HCT116 (cell line): ENCODE results near the gene TRIM5. TPM values are rescaled to one million over a fixed set of nuclear protein-coding genes. Genes with fewer than 3 reads are reported as not detected.

Source experiments
- ATAC-seq: fragments of 200-7000 bp; cut with Tn5 transposase; 2 replicates; pipeline ENCODE4 v1.9.1; 2020; ENCODE audit warnings: mild to moderate bottlenecking, moderate library complexity
- BruUV-seq: library from RNA; stranded (reverse); fragments of 400-500 nt; replicated peaks from 2 replicates; lab custom pipeline; 2021; lab: Mats Ljungman, UMichigan
- CTCF ChIA-PET: fragments of 300-600 bp; sonication (Branson Sonifier 250); formaldehyde crosslinking; loops from one replicate; lab custom pipeline; 2021; ENCODE audit warnings: antibody characterized with exemption; lab: Charles Lee
- POLR2A ChIA-PET: fragments of 300-600, 350-600 bp; sonication (Branson Sonifier 250); formaldehyde crosslinking; loops from one replicate; lab custom pipeline; 2021; ENCODE audit warnings: antibody characterized with exemption; lab: Charles Lee
- RAD21 ChIA-PET, 2 experiments: fragments of 300-600 bp; sonication (Branson Sonifier 250); formaldehyde crosslinking; loops; one replicate each; lab custom pipeline; 2023; ENCODE audit warnings: low total read pairs in 2 of 2; ENCODE audit not compliant: uncharacterized antibody in 2 of 2, unreplicated experiment in 2 of 2, low non-redundant PET in 1 of 2; lab: Charles Lee
- DNase-seq: peaks from one replicate; pipeline ENCODE4 v3.0.0-alpha.2; 2010; ENCODE audit warnings: low read depth, low spot score
- H2AFZ ChIP-seq: fragments of 200-600 bp; shearing (Covaris generic), sonication (generic); 2 replicates; pipeline ENCODE4 v1.6.1; 2017; ENCODE audit warnings: low read depth, mixed run types, mixed read lengths, antibody characterized with exemption, low read length; ENCODE audit not compliant: poor library complexity, severe bottlenecking
- H3K27ac ChIP-seq: 2 replicates; pipeline ENCODE4 v1.5.1; 2012; ENCODE audit warnings: low read depth, low read length
- H3K27me3 ChIP-seq: fragments of 200-600 bp; sonication (generic); 2 replicates; pipeline ENCODE4 v1.6.1; 2016; ENCODE audit warnings: mixed run types, low read length, mixed read lengths; ENCODE audit not compliant: insufficient read depth
- H3K36me3 ChIP-seq, 2 experiments: fragments of 200-500 bp in 1 of 2; fragments of 200-600 bp in 1 of 2; sonication (Bioruptor generic) in 1 of 2; sonication (generic) in 1 of 2; 2 replicates each; pipeline versions ENCODE4 v1.5.1 to v1.6.1; 2014 to 2016; ENCODE audit warnings: low read length in 2 of 2, inconsistent platforms in 1 of 2, mixed read lengths in 1 of 2, mixed run types in 1 of 2; ENCODE audit not compliant: insufficient read depth in 2 of 2, control insufficient read depth in 1 of 2
- H3K4me1 ChIP-seq, 2 experiments: fragments of 200-600 bp in 1 of 2; sonication (generic) in 1 of 2; 2 replicates each; pipeline versions ENCODE4 v1.5.1 to v1.6.1; 2012 to 2017; ENCODE audit warnings: low read length in 2 of 2, inconsistent platforms in 1 of 2, mild to moderate bottlenecking in 1 of 2, mixed read lengths in 1 of 2, mixed run types in 1 of 2, moderate library complexity in 1 of 2; ENCODE audit not compliant: insufficient read depth in 2 of 2, control insufficient read depth in 1 of 2
- H3K4me2 ChIP-seq: fragments of 200-600 bp; sonication (generic); 2 replicates; pipeline ENCODE4 v1.6.1; 2017; ENCODE audit warnings: mixed run types, low read length, mixed read lengths
- H3K4me3 ChIP-seq, 2 experiments: fragments of 200-600 bp in 1 of 2; sonication (generic) in 1 of 2; replicated peaks in 1 of 2; 2 replicates each; pipeline ENCODE4 v1.5.1; 2011 to 2016; ENCODE audit warnings: low read length in 2 of 2, control low read depth in 1 of 2, low read depth in 1 of 2, mild to moderate bottlenecking in 1 of 2, mixed read lengths in 1 of 2, mixed run types in 1 of 2
- H3K79me2 ChIP-seq: fragments of 200-600 bp; sonication (generic); 2 replicates; pipeline ENCODE4 v1.6.1; 2017; ENCODE audit warnings: mild to moderate bottlenecking, mixed run types, low read length, moderate library complexity, mixed read lengths; ENCODE audit not compliant: insufficient read depth
- H3K9ac ChIP-seq: fragments of 200-600 bp; sonication (generic); 2 replicates; pipeline ENCODE4 v1.6.1; 2016; ENCODE audit warnings: low read length, mixed read lengths
- H3K9me2 ChIP-seq: fragments of 200-600 bp; sonication (generic), shearing (Covaris generic); 2 replicates; pipeline ENCODE4 v1.6.1; 2017; ENCODE audit warnings: mixed run types, mild to moderate bottlenecking, moderate library complexity; ENCODE audit not compliant: insufficient read depth
- H3K9me3 ChIP-seq, 2 experiments: fragments of 200-500 bp in 1 of 2; fragments of 200-600 bp in 1 of 2; sonication (Bioruptor generic) in 1 of 2; sonication (generic) in 1 of 2; 2 replicates each; pipeline ENCODE4 v1.6.1; 2014 to 2017; ENCODE audit warnings: low read length in 2 of 2, mixed read lengths in 2 of 2, inconsistent platforms in 1 of 2, low read depth in 1 of 2, mild to moderate bottlenecking in 1 of 2, mixed run types in 1 of 2, moderate library complexity in 1 of 2; ENCODE audit not compliant: control insufficient read depth in 1 of 2, insufficient read depth in 1 of 2
- H4K20me1 ChIP-seq: fragments of 200-600 bp; sonication (generic), shearing (Covaris generic); 2 replicates; pipeline ENCODE4 v1.6.1; 2017; ENCODE audit warnings: mixed run types, mild to moderate bottlenecking, moderate library complexity; ENCODE audit not compliant: insufficient read depth
- CBX3 ChIP-seq: IDR thresholded peaks from 2 replicates; pipeline ENCODE4 v1.6.1; 2012; ENCODE audit warnings: low read depth
- EZH2 ChIP-seq: fragments of 200-600 bp; sonication (generic); IDR thresholded peaks from 2 replicates; pipeline ENCODE4 v1.6.1; 2017; ENCODE audit warnings: antibody characterized with exemption, mixed run types
- EZH2phosphoT487 ChIP-seq: fragments of 200-600 bp; IDR thresholded peaks from 2 replicates; pipeline ENCODE4 v1.6.1; 2018; ENCODE audit warnings: antibody characterized with exemption, borderline replicate concordance
- FOSL1 ChIP-seq: IDR thresholded peaks from 2 replicates; pipeline ENCODE4 v1.6.1; 2012; ENCODE audit warnings: low read depth
- JUND ChIP-seq: IDR thresholded peaks from 2 replicates; pipeline ENCODE4 v1.6.1; 2012
- POLR2A ChIP-seq: IDR thresholded peaks from 2 replicates; pipeline ENCODE4 v1.7.0; 2011; ENCODE audit warnings: borderline replicate concordance; ENCODE audit not compliant: insufficient read depth, insufficient read length; ENCODE audit errors: extremely low read depth
- POLR2AphosphoS5 ChIP-seq: IDR thresholded peaks from 2 replicates; pipeline ENCODE4 v1.6.1; 2011; ENCODE audit warnings: mild to moderate bottlenecking, low read depth, low read length, moderate library complexity
- RAD21 ChIP-seq: IDR thresholded peaks from 2 replicates; pipeline ENCODE4 v1.6.1; 2012; ENCODE audit warnings: low read depth, mild to moderate bottlenecking
- SIN3A ChIP-seq: IDR thresholded peaks from 2 replicates; pipeline ENCODE4 v1.6.1; 2012; ENCODE audit warnings: low read depth
- TCF7L2 ChIP-seq: IDR thresholded peaks from 2 replicates; pipeline ENCODE4 v1.7.0; 2011; ENCODE audit warnings: borderline replicate concordance, inconsistent platforms; ENCODE audit not compliant: insufficient read depth, insufficient read length; ENCODE audit errors: extremely low read depth
- ZNF274 ChIP-seq: fragments of 200-500 bp; sonication (Bioruptor generic); IDR thresholded peaks from 2 replicates; pipeline ENCODE4 v1.6.1; 2014; ENCODE audit warnings: mild to moderate bottlenecking, low read depth, low read length, inconsistent platforms
- intact Hi-C: fragments of 100-400 bp; cut with micrococcal nuclease; formaldehyde crosslinking; loops from 2 replicates; pipeline ENCODE4 v1.10.0; 2022
- total RNA-seq: library from RNA; stranded (reverse); gene quantifications from one replicate; pipeline ENCODE4 v1.2.1, GENCODE V29; 2021; ENCODE audit not compliant: unreplicated experiment
- TF ChIP-seq, protein P1 (sequence below): IDR thresholded peaks from 2 replicates; pipeline ENCODE4 v1.6.1; 2012
- TF ChIP-seq, protein P2 (sequence below), 3 experiments: fragments of 200-600 bp in 1 of 3; sonication (generic) in 1 of 3; IDR thresholded peaks in 2 of 3; conservative IDR thresholded peaks in 1 of 3; 2 replicates each; pipeline ENCODE4 v1.5.1; 2012 to 2017; ENCODE audit warnings: low read depth in 2 of 3, low read length in 2 of 3, antibody characterized with exemption in 1 of 3, borderline replicate concordance in 1 of 3, control low read depth in 1 of 3, mild to moderate bottlenecking in 1 of 3, mixed read lengths in 1 of 3, mixed run types in 1 of 3, moderate library complexity in 1 of 3; ENCODE audit not compliant: insufficient read depth in 1 of 3
- TF ChIP-seq, protein P3 (sequence below): IDR thresholded peaks from 2 replicates; pipeline ENCODE4 v1.6.1; 2012; ENCODE audit warnings: low read depth

The TRIM5 gene
- total RNA-seq, 1 experiment from 2014 or later: 13.7 TPM

DNA sequence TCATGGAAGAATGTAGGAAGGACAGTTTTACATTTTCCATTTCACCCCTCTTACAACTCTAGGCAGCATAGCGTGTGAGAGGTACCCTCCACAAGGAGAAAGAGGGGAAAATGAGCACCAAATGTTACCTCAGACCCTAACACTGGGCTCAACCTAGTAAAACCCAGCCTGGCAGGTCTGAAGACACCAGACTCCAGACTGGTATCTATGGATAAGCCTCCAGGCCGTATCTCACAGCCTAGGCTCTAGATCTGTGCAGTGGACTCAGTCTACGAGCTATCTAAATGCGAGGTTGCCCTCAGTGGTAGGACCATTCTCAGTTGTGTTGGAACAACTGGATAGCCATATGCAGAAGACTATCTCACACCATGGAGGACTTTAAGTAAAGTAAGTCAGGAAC lies 10.5 kb downstream of the TRIM5 start:
- H3K27me3 ChIP-seq: no peaks in the 10 kb centered on the region
- CTCF ChIA-PET: no interaction called here
- no peaks in the 10 kb centered on the region for H3K9me2 ChIP-seq
- H3K36me3 ChIP-seq: peaks cover 0 to 7% of the 10 kb centered on the region in 2 experiments; a peak in 2 of 4 replicates
- no peaks in the 10 kb centered on the region for H4K20me1 ChIP-seq
- intact Hi-C loops: no loop called here
- H3K4me1 ChIP-seq: no peaks in the 10 kb centered on the region
- H3K27ac ChIP-seq: no peak overlapping the region
- no peaks in the 10 kb centered on the region for H3K79me2 ChIP-seq
- POLR2A ChIA-PET: no interaction called here
- no peak overlapping the region for H3K4me3 ChIP-seq
- no peak overlapping the region for H3K4me2 ChIP-seq
- ATAC-seq (no peak), DNase-seq (no peak)
- H3K9ac ChIP-seq: no peak overlapping the region
- RAD21 ChIA-PET: no interaction called here
- no peak overlapping the region for H2AFZ ChIP-seq
- no peak for TF ChIP-seq TCF7L2
- TF ChIP-seq, protein P1, sequence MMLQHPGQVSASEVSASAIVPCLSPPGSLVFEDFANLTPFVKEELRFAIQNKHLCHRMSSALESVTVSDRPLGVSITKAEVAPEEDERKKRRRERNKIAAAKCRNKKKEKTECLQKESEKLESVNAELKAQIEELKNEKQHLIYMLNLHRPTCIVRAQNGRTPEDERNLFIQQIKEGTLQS: no peak
- TF ChIP-seq POLR2AphosphoS5: no peak
- H3K9me3 ChIP-seq: no peaks in the 10 kb centered on the region
- BruUV-seq: no TSS peak

DNA sequence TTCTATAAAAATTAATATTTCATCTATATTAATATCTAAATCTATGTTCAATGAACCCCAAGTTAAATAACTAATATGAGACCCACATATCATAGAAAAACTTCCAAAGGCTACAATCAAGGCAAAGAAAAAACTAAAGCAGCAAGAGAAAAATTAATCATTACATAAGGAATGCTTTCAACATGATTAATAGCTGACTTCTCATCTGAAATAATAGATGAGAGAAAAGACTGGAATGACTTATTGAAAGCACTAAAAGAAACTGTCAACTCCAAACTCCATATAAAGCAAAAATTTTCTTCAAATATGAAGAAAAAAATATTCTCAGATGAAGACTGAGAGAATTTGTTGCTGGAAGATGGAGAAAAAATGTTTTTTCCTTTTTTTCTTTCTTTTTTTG lies 13.0 kb downstream of the TRIM5 start:
- no TSS peak for BruUV-seq
- POLR2A ChIA-PET: interaction anchor here (0.6 kb wide), 1 partner anchor 32 kb away, joined by 3 read pairs; no protein-coding TSS in a partner anchor
- Histone ChIP-seq H3K27ac (no peak overlapping the region), H2AFZ (no peak overlapping the region), H3K79me2 (no peaks in the 10 kb centered on the region), H3K9me2 (no peaks in the 10 kb centered on the region), H3K9me3 (no peaks in the 10 kb centered on the region), H3K36me3 (peaks cover 0 to 7% of the 10 kb centered on the region in 2 experiments; a peak in 2 of 4 replicates), H3K4me2 (no peak overlapping the region), H3K4me3 (no peak overlapping the region), H3K27me3 (no peaks in the 10 kb centered on the region), H3K9ac (no peak overlapping the region), H3K4me1 (peaks cover 0 to 1% of the 10 kb centered on the region in 2 experiments; a peak in 1 of 4 replicates), H4K20me1 (no peaks in the 10 kb centered on the region)
- CTCF ChIA-PET: no interaction called here
- intact Hi-C loops: no loop called here
- DNase-seq: no peak
- ATAC-seq: no peak
- RAD21 ChIA-PET: no interaction called here
- TF ChIP-seq FOSL1 (no peak), POLR2AphosphoS5 (no peak), CBX3 (no peak), SIN3A (no peak), EZH2phosphoT487 (no peak), EZH2 (no peak), JUND (no peak), TCF7L2 (no peak), POLR2A (no peak), RAD21 (no peak), ZNF274 (no peak)
- TF ChIP-seq, protein P1: no peak
- TF ChIP-seq, protein P2, sequence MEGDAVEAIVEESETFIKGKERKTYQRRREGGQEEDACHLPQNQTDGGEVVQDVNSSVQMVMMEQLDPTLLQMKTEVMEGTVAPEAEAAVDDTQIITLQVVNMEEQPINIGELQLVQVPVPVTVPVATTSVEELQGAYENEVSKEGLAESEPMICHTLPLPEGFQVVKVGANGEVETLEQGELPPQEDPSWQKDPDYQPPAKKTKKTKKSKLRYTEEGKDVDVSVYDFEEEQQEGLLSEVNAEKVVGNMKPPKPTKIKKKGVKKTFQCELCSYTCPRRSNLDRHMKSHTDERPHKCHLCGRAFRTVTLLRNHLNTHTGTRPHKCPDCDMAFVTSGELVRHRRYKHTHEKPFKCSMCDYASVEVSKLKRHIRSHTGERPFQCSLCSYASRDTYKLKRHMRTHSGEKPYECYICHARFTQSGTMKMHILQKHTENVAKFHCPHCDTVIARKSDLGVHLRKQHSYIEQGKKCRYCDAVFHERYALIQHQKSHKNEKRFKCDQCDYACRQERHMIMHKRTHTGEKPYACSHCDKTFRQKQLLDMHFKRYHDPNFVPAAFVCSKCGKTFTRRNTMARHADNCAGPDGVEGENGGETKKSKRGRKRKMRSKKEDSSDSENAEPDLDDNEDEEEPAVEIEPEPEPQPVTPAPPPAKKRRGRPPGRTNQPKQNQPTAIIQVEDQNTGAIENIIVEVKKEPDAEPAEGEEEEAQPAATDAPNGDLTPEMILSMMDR (IDR thresholded peaks at IDR 0.05 in 2 of 3, conservative IDR thresholded peaks at IDR 0.05 in 1 of 3; ENCODE audit: borderline replicate concordance in 1 of 3, insufficient read depth in 1 of 3, low read depth in 2 of 3, low read length in 2 of 3): no peak
- TF ChIP-seq, protein P3, sequence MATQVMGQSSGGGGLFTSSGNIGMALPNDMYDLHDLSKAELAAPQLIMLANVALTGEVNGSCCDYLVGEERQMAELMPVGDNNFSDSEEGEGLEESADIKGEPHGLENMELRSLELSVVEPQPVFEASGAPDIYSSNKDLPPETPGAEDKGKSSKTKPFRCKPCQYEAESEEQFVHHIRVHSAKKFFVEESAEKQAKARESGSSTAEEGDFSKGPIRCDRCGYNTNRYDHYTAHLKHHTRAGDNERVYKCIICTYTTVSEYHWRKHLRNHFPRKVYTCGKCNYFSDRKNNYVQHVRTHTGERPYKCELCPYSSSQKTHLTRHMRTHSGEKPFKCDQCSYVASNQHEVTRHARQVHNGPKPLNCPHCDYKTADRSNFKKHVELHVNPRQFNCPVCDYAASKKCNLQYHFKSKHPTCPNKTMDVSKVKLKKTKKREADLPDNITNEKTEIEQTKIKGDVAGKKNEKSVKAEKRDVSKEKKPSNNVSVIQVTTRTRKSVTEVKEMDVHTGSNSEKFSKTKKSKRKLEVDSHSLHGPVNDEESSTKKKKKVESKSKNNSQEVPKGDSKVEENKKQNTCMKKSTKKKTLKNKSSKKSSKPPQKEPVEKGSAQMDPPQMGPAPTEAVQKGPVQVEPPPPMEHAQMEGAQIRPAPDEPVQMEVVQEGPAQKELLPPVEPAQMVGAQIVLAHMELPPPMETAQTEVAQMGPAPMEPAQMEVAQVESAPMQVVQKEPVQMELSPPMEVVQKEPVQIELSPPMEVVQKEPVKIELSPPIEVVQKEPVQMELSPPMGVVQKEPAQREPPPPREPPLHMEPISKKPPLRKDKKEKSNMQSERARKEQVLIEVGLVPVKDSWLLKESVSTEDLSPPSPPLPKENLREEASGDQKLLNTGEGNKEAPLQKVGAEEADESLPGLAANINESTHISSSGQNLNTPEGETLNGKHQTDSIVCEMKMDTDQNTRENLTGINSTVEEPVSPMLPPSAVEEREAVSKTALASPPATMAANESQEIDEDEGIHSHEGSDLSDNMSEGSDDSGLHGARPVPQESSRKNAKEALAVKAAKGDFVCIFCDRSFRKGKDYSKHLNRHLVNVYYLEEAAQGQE: no peak
